SK-N-DZ (cell line): ENCODE results near the gene TYSND1.
"Not testable (repeated sequence)": the region's sequence is repeated elsewhere in the genome, so short reads cannot be mapped to it uniquely, and the experiment has no call there.

Experiments used
- DNase-seq: peaks from one replicate; pipeline ENCODE4 v3.0.0-alpha.2; 2015; ENCODE audit warnings: low spot score

Gene TYSND1

GRCh38 chr10:70111496-70111895 is 35.0 kb downstream of the TYSND1 start:
- DNase-seq: no peak

- DNase-seq: no peak
These were observed 37.3 kb downstream of the TYSND1 start for GRCh38 chr10:70109064-70109729.

GRCh38 chr10:70106958-70107791 is 39.3 kb downstream of the TYSND1 start:
- DNase-seq: no peak

DNA sequence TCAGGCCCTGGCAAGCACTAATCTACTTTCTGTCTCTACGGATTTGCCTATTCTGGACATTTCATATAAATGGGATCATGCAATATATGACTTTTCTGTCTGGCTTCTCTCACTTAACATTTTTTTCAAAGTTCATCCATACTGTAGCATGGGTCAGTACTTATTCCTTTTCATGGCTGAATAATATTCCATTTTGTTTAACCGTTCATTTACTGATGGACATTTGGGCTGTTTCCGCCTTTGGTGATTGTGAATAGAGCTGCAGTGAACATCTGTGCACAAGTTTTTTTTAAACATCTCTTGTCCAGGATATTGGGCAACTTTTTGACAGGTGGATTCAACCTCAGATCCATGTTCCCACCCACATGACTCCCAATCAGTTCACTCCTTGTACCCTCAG is 44.8 kb downstream of the TYSND1 start:
- no peak for DNase-seq

GRCh38 chr10:70101068-70101562 is 45.4 kb downstream of the TYSND1 start:
- DNase-seq: not testable (repeated sequence)

DNA sequence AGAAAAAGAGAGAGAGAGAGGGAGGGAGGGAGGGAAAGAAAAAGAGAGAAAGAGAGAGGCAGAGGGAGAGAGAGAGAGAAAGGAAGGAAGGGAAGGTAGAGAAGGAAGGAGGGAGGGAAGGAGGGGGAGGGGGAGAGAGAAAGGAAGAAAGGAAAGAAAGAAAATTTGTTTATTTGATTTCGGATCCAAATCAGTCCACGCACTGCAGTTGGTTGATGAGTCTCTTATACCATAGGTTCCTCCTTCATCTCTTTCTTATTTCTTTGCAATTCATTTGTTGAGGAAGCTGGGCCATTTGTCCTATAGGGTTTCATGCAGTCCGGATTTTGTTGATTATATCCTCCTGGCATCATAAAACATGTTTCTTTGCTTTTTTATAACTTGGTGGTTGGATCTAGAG is 48.2 kb downstream of the TYSND1 start:
- DNase-seq: no peak

- no peak for DNase-seq
These were observed 49.0 kb downstream of the TYSND1 start for GRCh38 chr10:70097459-70097858.

DNA sequence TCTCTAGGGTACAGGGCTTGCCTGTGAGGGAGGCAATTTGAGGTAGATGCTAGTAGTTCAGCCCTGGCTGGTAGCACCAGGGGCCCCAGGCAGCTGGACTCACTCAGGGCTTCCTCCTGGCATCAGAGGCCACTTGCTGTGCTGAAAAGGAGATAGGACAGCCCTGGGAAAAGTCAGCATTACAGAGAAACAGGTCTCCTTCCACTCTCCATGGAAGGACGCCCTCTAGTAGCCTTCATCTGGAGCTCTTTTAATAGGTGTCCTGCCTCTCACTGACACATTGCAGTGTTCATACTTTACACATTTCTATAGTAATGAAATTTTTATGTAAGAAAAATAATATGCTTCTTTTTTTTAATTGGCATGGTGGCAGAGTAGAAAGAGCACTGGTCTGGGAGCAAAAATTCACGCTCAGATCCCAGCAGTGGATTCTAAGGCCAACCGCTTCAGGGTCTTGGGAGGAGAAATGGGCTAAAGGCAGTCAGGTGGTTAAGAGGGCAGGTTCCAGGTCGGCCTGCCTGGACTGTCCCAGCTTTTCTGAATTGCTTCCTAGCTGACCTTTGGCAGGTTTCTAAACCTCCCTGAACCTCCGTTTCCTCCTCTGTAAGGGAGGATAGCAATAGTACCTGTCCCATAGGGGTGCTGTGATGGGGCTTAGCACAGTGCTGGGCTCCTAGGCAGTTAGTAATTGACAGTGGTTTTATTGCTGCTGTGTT is 49.6 kb downstream of the TYSND1 start:
- DNase-seq: no peak

DNA sequence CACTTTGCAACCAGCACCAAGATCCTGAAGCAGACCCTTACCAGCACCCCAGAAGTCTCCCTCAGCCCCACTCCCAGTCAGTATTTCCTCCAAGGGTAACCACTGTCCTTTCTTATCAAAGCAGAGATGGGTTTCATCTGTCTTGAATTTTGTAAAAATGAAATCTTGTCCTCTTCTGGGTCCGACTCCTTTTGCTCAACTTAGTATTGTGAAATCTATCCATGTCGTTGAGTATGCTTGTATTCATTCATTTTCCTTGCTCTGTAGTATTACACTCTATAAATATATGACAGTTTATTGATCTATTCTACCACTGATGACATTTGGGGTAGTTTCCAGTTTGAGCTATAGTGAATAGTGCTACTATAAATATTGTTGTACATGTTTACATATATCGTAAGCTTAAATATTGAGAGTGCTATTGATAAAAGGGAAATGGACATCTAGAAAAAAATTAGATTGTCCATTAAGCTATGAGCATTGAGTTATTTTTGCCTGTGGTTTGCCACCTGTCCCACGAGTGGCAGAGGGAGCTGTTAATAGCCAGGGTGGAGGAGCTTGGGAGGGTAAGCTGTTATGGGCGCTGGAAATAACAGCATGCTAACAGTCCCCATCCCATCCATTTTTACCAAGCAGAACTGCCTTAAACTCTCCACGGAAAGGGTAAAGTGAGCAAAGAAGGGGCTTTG is 50.3 kb downstream of the TYSND1 start:
- DNase-seq: no peak

DNA sequence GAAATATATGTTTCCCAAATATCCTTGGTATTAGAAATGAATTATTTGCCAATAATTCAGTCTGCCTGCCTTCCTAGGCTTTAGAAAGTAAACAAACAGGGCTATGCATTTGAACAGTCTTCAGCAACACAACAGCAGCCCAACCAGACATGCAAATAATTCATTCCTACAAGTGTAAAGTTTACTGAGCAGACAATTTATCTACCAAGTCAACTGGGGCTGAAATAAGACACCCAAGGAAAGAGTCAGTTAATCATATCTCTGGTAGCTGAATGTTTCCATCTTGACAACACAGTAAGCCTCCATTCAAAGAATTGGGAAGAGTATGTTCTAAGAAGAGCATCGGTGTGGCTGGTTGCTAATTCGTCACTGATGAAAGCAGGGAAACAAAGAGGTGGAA is 52.2 kb downstream of the TYSND1 start:
- DNase-seq: no peak

GRCh38 chr10:70093335-70093944 is 53.1 kb downstream of the TYSND1 start:
- DNase-seq: no peak

GRCh38 chr10:70092389-70092718 is 54.1 kb downstream of the TYSND1 start:
- no peak for DNase-seq

DNA sequence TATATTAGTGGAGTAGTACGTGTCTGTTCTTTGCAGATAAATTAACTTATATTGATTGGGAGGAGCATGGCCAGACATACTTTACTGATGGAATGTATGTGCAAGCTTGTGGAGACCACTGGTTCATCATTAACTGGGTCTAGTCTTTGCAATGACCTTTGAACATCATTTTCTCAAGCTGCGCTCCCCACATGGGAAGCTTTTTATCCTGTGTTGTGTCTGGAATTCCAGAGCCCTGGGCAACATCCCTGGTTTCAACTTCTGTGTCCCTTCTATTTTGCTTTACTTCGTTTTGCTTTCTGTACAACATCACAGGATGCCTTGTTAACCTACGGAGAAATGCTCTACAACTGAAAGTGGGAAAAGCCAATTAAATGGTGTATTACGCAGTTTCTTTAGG is 55.5 kb downstream of the TYSND1 start:
- no peak for DNase-seq

- no peak for DNase-seq
These were observed 56.5 kb downstream of the TYSND1 start for GRCh38 chr10:70090013-70090412.

- DNase-seq: no peak
These were observed 58.2 kb downstream of the TYSND1 start for GRCh38 chr10:70088308-70088698.
